GM03348 (cell line): ENCODE results near the gene GPR26.
A peak's percentile ranks its signal among the peaks of the same experiment; 100 is the strongest.

ENCODE experiments used
- DNase-seq: peaks from one replicate; pipeline ENCODE4 v3.0.0; 2012; ENCODE audit warnings: low spot score

GPR26 gene

DNA sequence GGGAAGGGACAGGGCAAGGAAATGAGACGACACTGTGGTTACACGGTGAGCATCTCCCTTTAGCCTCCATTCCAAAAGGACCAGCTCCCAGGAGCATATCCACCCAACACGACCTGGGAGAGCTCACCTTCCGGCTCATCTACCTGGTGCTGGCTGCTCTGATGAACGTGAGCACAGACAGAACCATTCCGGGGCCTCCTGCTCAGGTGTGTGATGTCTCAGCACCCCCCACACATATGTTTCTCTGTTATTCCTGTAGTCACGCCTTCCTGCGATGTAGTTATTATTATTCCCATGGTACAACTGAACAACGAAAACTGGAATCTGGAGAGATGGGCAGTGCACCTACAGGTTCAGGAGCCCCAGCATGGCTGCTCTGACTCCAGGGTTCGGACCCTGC, 20.5 kb upstream of the GPR26 start:
- no peak for DNase-seq

DNA sequence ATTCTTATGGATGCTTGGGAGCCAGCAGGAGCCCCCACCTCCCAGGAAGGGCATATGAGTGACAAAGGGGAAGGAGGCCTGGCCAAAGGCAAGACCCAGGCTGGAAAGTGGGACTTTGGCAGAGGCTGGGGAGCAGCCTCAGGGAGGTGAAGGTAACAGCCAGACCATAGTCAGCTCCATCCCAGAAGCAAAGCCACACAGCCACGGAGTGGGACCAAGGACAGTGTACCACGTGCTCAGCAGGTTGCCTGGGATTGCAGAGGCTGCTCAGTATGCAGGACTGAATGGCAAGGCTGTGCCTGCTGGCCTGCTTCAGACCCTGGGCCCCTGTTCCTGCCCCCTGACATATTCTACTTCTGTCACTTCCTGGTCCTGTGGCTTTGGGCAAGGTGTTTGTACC, 17.6 kb upstream of the GPR26 start:
- no peak for DNase-seq

DNA sequence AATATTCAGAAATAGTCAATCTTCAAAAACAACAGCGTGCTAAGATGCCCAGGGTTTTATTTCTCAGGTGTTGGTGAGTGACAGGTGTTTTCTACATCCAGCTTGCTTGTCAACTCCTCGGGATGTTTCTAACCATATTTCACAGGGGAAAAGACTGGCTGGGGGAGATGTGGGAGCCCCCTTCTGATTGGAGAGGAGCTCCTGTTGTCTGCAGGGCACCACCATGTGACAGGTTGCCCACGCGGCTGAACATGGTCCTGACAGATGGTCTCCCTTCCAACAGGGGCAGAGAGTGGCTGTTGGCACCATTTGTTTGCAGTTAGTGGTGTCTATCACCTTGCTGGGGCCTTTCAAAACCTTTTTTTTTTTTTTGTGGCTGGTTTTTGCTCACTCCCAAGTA, 16.5 kb upstream of the GPR26 start:
- DNase-seq, result no peak

DNA sequence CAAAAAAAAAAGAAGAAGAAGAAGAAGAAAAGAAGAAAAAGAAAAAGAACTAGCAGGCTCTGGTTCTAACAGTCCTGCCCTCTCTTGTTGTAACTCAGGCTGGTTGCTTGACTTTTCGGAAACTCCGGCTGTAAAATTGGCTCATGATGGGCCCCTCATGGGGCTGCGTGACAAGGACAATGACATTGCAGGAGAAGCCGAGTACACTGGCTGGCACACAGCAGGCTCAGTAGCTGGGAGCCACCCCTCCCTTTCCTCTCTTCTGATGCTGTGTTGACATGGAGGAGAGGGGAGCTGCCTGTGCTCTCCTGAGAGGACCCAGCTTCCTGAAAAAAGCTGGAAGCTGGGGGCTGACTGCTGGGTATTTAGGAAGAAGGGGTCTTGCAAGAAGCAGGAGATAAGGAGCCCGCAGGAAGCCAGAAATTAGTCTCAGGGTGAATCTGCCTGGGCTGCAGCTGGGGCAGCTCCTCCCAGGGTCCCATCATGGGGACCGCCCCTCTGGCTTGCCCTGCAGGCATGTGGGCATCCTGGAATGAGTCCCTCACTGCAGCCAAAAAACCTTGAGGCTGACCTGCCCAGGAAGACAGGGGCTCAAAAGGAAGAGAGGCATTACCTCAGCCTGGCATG, 14.6 kb upstream of the GPR26 start:
- DNase-seq, result no peak

DNA sequence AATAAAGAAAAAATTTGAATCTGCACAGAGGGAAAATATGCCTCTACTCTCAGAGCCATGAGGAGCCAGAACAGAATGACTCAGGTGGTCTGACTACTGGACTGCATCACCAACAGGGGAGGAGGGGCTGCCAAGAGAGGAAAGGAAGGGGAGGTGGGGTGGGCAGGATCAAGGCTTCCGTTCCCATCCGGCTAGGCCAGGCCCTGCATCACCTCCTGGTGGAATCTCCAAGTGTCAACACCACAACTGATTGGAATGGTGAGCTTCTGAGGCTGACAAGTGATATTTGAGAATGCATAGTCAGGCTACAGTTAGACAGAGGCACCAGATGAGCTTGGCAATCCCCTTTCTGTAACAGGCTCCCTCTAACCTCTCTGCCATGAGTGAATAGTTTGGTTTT, 10.4 kb upstream of the GPR26 start:
- no peak for DNase-seq

DNA sequence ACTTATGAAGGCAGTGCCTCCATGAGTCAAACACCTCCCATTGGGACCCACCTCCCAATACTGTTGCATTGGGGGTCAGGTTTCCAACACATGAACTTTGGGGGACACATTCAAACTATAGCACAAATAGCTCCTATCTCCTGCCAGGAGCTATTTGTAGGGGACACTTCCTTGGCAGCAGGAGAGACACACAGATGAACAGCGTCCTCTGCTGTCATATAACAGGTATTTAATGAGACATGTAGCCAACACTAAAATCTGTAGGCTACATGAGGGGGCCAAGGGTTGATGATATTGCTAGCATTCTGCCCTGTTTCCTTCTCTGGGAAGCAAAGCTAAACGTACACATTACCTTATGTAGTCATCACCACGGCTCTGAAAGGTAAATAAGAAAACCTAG, 2.6 kb upstream of the GPR26 start:
- DNase-seq, result no peak

DNA sequence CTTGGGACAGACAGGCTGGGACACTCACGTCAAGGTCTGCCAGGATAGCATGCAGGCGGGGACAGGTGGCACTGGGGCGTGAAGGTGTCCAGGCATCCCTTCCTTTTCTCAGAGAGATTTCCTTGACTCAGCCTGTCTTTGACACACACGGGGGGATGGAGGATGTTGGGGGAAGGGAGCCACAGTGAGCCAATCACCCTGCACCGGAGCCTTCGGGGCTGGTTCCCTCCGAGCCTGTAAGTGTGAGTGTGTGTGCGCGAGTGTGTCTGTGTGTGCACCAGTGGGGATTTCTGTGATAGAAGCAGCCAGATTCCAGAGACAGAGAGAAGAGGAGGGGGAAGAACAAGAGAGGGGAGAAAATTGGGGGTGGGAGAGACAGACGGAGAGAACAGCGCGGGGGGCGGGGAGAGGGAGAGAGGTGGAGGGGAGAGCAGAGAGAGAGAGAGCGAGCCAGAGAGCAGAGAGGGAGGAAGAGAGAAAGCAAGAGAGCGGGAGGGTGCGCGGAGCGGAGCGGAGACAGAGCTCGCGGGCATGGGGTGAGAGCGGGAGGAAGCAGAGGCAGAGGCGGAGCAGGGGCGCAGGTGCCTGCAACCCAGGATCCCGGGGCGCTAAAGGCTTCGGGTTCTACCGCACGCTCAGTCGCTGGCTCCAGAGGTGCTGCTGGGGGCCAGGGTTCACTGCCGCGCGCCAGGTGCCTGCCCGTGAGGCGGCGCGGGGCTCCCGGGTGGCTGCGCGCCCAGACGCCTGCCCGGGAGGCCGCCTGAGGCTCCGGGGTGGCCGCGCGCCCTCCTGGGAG, 466 bp upstream of the GPR26 start:
- no peak for DNase-seq

DNA sequence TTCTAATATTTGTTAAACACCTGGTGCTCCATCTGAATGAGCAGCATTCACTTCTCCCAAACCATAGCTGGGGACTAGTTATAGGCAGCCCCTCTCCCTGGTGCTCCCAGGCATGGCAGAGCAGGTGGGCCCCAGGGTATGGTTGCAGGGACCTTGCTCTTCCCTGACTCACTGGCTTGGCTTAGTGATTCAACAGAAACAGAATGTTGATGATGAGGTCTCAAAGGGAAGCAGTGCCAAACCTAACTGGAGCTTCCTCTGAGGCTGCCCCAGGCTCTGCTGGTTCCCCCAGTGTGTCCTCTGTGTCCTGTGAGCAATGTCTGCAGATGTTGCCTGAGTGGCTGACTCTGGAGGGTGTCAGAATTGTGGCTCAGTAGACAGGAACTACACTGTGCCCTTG, 3.7 kb downstream of the GPR26 start:
- peak; percentile 54 for DNase-seq

DNA sequence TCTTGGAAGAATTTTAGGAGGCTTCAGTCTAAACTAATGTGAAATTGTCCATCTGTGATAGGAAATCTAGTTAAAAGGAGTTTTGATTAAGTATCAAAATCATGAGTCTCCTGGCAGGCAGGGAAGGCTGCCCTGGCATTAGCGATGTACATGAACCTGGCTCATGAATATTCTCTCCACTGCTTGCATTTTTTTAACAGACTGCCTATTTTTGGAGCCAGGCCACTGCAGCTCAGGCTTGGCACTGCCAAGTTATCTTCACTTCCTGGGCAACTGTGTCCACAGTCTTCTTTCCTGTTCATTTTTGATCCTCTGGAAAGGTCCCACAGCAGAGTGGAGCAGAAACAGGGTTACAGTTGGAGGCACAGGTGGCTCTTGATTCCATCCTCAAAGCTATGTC, 7.0 kb downstream of the GPR26 start:
- no peak for DNase-seq

DNA sequence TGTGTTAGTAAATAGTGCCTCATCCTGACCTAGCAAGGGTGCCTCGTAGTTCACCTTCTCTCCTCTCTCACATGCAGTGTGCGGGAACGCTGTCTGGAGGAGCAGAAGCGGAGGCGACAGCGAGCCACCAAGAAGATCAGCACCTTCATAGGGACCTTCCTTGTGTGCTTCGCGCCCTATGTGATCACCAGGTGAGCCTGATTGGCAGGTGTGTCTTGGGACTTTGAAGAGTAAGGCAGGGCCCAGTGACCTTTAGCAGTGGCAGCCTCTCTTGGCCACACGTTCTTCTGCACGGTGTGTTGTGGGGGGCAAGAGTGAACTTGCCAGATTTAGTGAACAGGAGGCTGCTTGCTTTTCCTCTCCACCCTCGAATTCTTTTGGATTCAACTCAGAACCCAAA, 8.6 kb downstream of the GPR26 start:
- no peak for DNase-seq

DNA sequence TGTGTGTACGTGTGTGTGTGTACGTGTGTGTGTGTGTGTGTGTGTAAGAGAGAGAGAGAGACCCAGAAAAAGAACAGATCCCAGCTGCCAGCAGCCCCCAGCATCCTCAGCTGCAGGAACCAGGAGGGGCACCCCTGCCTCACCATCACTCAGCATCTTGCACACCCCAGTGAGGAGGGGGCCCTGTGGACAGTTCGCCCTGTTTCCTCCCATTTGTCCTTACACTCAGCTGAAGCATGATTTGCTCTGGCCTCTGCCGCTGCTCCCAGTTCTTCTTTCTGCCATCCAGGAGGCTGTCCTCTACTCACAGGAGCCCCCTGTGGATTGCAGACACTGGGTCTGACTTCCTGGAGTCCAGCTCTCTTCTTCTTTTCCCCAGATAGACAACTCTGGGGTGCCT, 9.7 kb downstream of the GPR26 start:
- DNase-seq, result no peak

DNA sequence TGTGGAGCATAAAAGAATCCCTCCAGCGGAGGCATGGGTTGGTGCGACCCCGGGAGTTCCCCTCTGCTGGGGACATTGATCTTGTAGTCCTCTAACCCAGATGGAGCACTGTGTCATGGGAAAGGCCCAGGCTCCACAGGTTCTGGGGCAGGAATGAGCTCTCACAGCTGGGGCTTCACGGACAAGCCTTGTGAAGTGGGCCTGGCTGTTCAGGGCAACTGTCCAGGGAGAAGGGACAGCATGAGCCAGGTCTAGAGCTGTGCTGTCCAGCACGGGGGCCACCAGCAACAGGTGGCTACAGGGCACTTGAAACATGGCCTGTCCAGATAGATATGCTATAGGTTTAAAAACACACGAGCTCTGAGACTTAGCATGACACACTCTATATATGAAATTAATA, 11.4 kb downstream of the GPR26 start:
- no peak for DNase-seq

DNA sequence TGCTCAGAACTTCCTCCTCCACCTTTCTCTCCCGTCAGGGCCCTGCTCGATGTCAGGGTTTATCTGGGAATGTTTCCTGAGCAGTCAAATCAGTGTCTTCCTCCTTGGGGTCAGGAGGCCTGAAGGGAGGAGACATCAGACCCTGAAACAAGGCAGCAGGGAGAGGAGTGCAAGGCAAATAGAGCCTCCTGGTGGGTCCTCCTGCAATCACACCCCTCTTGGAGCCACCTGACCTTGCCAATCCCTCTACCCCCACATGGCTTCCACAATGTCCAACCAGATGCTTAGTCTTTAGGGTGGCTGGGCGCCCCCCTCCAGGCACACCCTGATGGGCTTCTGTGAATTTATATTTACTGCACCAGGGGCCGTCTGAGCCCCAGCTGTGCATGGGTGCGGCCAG, 12.2 kb downstream of the GPR26 start:
- DNase-seq, result no peak

DNA sequence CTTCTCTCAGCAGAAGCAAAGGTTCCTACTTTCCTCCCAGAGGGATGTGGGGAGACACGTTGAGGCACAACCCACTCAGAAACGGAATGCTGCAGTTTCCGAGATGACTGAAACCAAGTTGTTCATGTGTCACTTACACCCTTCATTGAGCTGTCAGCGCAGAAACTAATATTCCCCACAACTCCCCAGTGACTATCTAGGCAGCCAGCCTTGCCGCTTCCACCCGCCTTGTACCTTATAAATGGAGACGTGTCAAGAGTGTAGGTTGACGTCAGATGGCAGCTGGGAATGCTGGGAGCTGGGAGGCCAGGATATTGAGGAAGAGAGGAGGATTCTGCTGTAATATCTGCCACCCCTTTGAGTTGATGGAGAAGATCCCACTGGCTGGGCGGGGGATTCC, 15.1 kb downstream of the GPR26 start:
- DNase-seq, result no peak

DNA sequence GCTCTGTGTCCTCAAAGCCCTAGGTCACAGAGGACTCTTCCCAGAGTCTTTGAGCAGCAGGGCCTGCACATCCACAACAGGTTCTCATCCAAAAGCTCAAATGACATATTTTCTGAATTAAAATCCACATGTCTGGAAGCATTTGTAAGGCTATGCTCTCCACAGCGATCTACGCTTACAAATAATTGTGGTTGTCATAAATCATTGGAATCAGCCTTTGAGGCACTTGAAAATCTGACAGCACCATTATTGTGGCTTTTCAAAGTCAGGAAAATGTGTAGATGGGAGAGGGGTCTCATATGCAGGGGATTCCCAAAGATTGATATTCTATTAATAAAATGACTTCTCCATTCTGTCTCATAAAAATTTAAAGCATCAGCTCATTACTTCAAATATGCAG, 16.3 kb downstream of the GPR26 start:
- DNase-seq, result no peak

DNA sequence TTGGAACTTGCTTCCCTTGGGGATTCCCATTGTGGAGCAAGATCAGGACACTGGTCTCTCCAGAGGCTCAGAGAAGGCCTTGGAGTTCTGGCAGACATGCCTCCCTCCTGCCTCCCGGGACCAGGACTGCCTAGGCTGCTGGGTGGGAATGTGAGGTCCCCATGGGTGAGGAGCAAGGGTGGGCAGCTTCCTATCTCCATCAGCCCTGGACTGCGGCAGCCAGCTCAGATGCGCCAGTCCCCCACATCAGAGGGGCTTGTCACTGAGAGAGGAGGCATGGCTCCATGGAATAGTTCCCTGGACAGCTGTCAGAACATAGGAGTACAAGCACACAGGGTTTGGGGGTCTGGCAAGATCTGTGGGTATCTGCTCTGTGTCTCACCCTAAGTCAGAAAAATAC, 17.3 kb downstream of the GPR26 start:
- no peak for DNase-seq

DNA sequence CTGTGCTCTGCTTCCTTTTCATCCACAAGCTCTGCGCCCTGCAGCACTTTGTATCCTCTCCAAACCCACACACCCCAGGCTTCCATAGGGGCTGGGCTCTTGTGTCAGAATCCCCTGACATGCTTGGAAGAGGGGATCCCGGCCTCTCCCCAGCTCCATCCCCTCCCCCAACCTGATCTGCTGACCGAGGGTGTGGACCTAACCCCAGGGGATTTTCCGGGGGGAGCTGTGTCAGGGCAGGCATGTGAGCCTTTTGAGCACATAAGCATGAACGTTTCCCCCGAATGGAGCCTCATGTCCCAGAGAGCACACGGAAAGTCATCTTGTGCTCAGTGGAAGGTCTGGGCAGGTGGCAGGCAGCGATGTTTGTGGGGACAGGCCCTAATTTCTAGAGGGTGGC, 17.7 kb downstream of the GPR26 start:
- no peak for DNase-seq

DNA sequence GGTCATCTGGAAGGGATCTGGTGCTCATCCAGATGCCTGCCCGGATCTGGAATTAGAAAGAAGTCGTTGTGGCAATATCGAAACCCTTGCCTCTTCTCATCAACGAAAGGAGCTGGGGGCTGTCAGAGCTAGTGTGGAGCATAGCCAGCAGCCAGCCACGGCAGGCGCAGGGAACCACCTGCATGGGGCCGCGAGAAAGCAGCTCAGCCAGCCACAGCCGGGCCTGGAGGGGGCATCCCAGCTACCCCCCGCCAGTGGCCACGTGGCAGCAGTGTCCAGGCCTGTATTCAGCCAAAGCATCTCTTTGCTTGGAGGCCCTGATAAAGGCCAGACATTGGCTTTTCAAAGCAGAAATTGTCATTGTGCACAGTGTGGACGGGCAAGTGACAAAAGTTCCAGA, 19.1 kb downstream of the GPR26 start:
- DNase-seq, result no peak

DNA sequence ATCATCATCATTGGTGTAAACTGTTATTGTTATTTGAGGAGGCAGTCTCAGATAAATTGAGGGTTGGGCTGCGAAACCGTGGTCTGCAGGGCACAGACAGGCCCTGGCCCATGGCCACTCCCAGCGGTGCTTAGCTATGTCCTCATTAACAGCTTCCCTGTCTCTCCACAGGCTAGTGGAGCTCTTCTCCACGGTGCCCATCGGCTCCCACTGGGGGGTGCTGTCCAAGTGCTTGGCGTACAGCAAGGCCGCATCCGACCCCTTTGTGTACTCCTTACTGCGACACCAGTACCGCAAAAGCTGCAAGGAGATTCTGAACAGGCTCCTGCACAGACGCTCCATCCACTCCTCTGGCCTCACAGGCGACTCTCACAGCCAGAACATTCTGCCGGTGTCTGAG, 21.6 kb downstream of the GPR26 start:
- no peak for DNase-seq

DNA sequence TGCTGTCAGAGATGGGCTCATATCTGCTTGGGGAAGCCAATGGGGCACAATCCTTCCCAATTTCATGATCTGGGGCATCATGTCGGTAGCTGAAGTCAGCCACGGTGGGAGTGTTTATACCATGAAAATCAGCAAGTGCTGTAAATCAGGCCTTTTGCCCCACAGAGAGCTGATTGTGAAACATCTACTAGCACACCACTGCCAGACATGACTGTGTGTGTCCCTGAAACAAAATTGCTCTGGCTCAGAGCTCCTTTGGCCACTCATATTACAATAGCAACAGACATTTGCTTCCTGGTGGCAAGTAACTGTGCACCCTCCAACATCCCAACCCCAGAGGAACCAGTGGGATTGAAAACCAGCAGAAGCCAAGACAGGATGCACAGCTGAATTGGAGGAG, 23.7 kb downstream of the GPR26 start:
- DNase-seq, result no peak

DNA sequence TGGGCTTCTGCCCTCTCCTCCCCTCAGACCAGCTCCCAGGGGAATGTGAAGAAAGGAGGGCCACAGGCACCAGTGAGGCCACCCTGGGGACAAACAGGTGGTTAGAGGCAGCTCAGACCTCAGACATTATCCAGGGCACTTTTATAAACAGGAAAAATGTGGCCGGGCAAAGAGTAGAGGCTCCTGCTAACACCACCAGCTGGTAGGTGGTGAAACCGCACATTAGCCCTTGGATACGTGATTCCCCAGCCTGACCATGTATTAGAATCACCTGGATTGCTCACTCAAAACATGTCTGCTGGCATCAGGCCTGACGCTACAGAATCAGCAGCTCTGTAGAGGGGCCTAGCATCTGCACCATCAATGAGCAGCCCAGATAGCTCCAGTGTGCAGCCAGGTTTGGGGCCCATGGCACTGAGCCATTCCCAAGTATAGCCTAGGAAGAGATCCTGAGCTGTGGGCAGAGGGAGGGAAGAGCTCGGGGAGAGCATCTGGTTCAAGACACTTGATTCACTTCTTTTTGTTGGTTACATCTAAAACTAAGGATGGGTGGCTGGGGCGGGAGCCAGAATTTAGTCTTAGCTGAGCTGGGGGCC, 37.1 kb downstream of the GPR26 start:
- DNase-seq, result no peak

DNA sequence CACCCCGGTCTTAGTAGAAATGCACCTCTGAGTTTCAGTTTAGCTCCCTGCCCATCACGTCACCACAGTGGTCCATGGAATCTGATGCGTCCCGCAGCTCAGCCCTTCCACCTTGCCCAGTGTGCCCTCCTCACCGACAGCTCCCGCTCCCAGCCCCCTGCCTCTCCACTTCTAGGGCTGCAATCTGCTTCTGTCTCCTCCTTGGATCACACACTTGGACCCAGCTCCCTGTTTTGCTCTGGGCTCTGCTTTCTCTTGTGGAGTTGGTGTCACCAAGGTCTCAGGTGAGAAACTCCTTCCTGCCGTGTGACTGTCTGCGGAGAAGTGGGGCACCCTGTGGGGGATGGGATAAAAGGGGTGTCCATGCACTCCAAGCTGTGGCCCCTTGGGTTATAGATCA, 37.9 kb downstream of the GPR26 start:
- no peak for DNase-seq

DNA sequence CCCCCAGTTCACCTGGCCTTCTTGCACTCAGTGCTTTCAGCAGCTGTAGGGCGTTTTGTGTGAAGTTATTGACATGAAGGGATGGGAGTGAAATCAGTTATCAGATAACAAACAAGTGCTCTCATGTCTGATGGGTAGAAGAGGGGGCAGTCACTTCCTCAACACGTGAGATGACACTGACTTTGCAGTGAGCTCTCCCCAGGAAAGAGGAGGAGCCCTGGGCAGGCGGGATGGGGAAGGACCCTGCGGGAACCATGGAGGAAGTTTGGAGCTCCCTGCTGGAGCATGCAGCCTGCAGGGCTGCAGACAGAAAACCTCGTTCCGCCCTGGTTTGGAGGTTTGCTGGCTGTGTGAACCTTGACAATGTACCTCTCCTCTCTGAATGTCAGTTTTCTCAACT, 38.7 kb downstream of the GPR26 start:
- DNase-seq, result no peak

DNA sequence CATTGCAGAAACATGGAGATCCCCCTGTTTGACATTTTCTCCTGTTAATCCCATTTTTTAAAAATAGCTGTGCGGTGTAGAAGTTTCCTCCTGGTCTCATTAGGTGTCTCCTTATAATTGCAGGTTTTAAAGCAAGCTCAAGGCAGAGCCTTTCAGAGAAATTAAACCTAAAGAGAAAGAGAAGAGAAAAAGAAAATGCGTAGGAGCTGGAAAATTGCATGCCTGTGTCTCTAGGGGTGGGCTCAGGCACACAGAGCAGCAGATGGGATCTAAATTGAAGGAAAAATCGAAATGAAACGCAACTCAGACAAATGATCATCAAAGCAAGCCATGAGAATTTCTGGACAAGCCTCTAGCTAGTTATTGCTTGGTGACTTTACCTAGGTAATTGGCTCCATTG, 40.1 kb downstream of the GPR26 start:
- DNase-seq, result no peak
